Measurements from ENCODE around the gene KCNA2. TPM values are rescaled to one million over a fixed set of nuclear protein-coding genes. Genes with fewer than 3 reads are reported as not detected.

KCNA2 gene
- total RNA-seq, 4 donors from 2014 or later: 1.7 to 4.3 (median 2.7) TPM

GRCh38 chr1:110566836-110567235, 39.3 kb downstream of the KCNA2 start:
- Histone ChIP-seq H3K9me3 (no peaks in the 10 kb centered on the region), H3K36me3 (no peaks in the 10 kb centered on the region), H3K27me3 (peaks cover 0 to 39% (median 4%) of the 10 kb centered on the region in 4 donors), H3K4me3 (no peak overlapping the region), H3K27ac (replicated peaks in 1 of 4) (no peak overlapping the region), H3K4me1 (no peaks in the 10 kb centered on the region)
- DNase-seq (ENCODE audit: extremely low spot score): no peak
- TF ChIP-seq POLR2AphosphoS5 (IDR thresholded peaks at IDR 0.05): no peak
- no peak for TF ChIP-seq EP300 (IDR thresholded peaks at IDR 0.05)
- TF ChIP-seq CTCF (IDR thresholded peaks at IDR 0.05): no peak
- TF ChIP-seq POLR2A (IDR thresholded peaks at IDR 0.05; ENCODE audit: low read depth): no peak
- 89% methylated on average over 3 of the region's 3 CpGs for WGBS
- intact Hi-C loops (cut with DNase I): no loop called here

- no peaks in the 10 kb centered on the region for H3K9me3 ChIP-seq
- no peak overlapping the region for H3K4me3 ChIP-seq
- no peak for DNase-seq (ENCODE audit: extremely low spot score)
- H3K27me3 ChIP-seq: peaks cover 0 to 38% (median 4%) of the 10 kb centered on the region in 4 donors
- no peak for TF ChIP-seq CTCF (IDR thresholded peaks at IDR 0.05)
- no peak for TF ChIP-seq POLR2A (IDR thresholded peaks at IDR 0.05; ENCODE audit: low read depth)
- TF ChIP-seq EP300 (IDR thresholded peaks at IDR 0.05): no peak
- no peak for TF ChIP-seq POLR2AphosphoS5 (IDR thresholded peaks at IDR 0.05)
- H3K4me1 ChIP-seq: no peaks in the 10 kb centered on the region
- no peaks in the 10 kb centered on the region for H3K36me3 ChIP-seq
- 56% methylated on average over 1 of the region's 1 CpG for WGBS
- intact Hi-C loops (cut with DNase I): no loop called here
- H3K27ac ChIP-seq (replicated peaks in 1 of 4): no peak overlapping the region
Observed at GRCh38 chr1:110565565-110565964, 40.6 kb downstream of the KCNA2 start.

- Histone ChIP-seq H3K27me3 (peaks cover 0 to 35% (median 0%) of the 10 kb centered on the region in 4 donors), H3K27ac (replicated peaks in 1 of 4) (no peak overlapping the region), H3K4me3 (no peak overlapping the region), H3K4me1 (no peaks in the 10 kb centered on the region), H3K36me3 (no peaks in the 10 kb centered on the region), H3K9me3 (no peaks in the 10 kb centered on the region)
- intact Hi-C loops (cut with DNase I): no loop called here
- no peak for DNase-seq (ENCODE audit: extremely low spot score)
- no peak for TF ChIP-seq EP300 (IDR thresholded peaks at IDR 0.05)
- TF ChIP-seq CTCF (IDR thresholded peaks at IDR 0.05): no peak
- no peak for TF ChIP-seq POLR2AphosphoS5 (IDR thresholded peaks at IDR 0.05)
- TF ChIP-seq POLR2A (IDR thresholded peaks at IDR 0.05; ENCODE audit: low read depth): no peak
- 84% methylated on average over 4 of the region's 4 CpGs for WGBS
Observed at GRCh38 chr1:110563089-110563488, 43.1 kb downstream of the KCNA2 start.

- intact Hi-C loops (cut with DNase I): no loop called here
- Histone ChIP-seq H3K9me3 (no peaks in the 10 kb centered on the region), H3K27me3 (peaks cover 0 to 35% (median 0%) of the 10 kb centered on the region in 4 donors), H3K27ac (replicated peaks in 1 of 4) (no peak overlapping the region), H3K36me3 (no peaks in the 10 kb centered on the region), H3K4me3 (no peak overlapping the region), H3K4me1 (peaks cover 0 to 5% (median under 1%) of the 10 kb centered on the region in 4 donors)
- TF ChIP-seq POLR2AphosphoS5 (IDR thresholded peaks at IDR 0.05) (no peak), POLR2A (IDR thresholded peaks at IDR 0.05; ENCODE audit: low read depth) (no peak), CTCF (IDR thresholded peaks at IDR 0.05) (no peak), EP300 (IDR thresholded peaks at IDR 0.05) (no peak)
- no peak for DNase-seq (ENCODE audit: extremely low spot score)
- WGBS: 80% methylated on average over 1 of the region's 7 CpGs
Observed at GRCh38 chr1:110561596-110561995, 44.6 kb downstream of the KCNA2 start.

- no peak overlapping the region for H3K27ac ChIP-seq (replicated peaks in 1 of 4)
- peaks cover 0 to 43% (median 0%) of the 10 kb centered on the region in 4 donors for H3K27me3 ChIP-seq
- H3K36me3 ChIP-seq: no peaks in the 10 kb centered on the region
- no peak for DNase-seq (ENCODE audit: extremely low spot score)
- H3K4me1 ChIP-seq: peaks cover 6 to 20% (median 16%) of the 10 kb centered on the region in 4 donors
- H3K9me3 ChIP-seq: no peaks in the 10 kb centered on the region
- TF ChIP-seq POLR2AphosphoS5 (IDR thresholded peaks at IDR 0.05) (no peak), EP300 (IDR thresholded peaks at IDR 0.05) (no peak), CTCF (IDR thresholded peaks at IDR 0.05) (no peak), POLR2A (IDR thresholded peaks at IDR 0.05; ENCODE audit: low read depth) (no peak)
- intact Hi-C loops (cut with DNase I): loop anchor here (10.0 kb wide), 1 partner anchor 226 kb away; no protein-coding TSS in a partner anchor
- WGBS: 40% methylated on average over 3 of the region's 4 CpGs
- H3K4me3 ChIP-seq: no peak overlapping the region
Observed at GRCh38 chr1:110559157-110559556, 47.0 kb downstream of the KCNA2 start.

All from esophagus muscularis mucosa (tissue), 4 donors.